Measurements from ENCODE around the gene KPNA3.
"Not testable (repeated sequence)": the region's sequence is repeated elsewhere in the genome, so short reads cannot be mapped to it uniquely, and the experiment has no call there.

- TF ChIP-seq, protein P1, sequence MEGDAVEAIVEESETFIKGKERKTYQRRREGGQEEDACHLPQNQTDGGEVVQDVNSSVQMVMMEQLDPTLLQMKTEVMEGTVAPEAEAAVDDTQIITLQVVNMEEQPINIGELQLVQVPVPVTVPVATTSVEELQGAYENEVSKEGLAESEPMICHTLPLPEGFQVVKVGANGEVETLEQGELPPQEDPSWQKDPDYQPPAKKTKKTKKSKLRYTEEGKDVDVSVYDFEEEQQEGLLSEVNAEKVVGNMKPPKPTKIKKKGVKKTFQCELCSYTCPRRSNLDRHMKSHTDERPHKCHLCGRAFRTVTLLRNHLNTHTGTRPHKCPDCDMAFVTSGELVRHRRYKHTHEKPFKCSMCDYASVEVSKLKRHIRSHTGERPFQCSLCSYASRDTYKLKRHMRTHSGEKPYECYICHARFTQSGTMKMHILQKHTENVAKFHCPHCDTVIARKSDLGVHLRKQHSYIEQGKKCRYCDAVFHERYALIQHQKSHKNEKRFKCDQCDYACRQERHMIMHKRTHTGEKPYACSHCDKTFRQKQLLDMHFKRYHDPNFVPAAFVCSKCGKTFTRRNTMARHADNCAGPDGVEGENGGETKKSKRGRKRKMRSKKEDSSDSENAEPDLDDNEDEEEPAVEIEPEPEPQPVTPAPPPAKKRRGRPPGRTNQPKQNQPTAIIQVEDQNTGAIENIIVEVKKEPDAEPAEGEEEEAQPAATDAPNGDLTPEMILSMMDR (IDR thresholded peaks at IDR 0.05), result not testable (repeated sequence)
- TF ChIP-seq POLR2A (IDR thresholded peaks at IDR 0.05), result not testable (repeated sequence)
Observed at GRCh38 chr13:49803047-49803446, 10.6 kb upstream of the KPNA3 start.
